Measurements from ENCODE around the gene SLC28A1. TPM values are rescaled to one million over a fixed set of nuclear protein-coding genes. Genes with fewer than 3 reads are reported as not detected.

SLC28A1 gene
- total RNA-seq, 4 donors from 2014 or later = not detected

GRCh38 chr15:84925906-84926305 lies 41.4 kb downstream of the SLC28A1 start:
- in situ Hi-C loops (cut with MboI; ENCODE audit: low pct_ligation_motif_present in 1 of 4, low pct_unique_long_range_greater_than_20kb in 1 of 4, low sequenced_read_pairs in 3 of 4) = no loop called here
- intact Hi-C loops (cut with DNase I; ENCODE audit: low total_unique reads) = loop anchor here (5.0 kb wide), 2 partner anchors 84 to 339 kb away; no protein-coding TSS in a partner anchor
- Histone ChIP-seq H3K9me3 (no peaks in the 10 kb centered on the region), H3K4me1 (peaks cover 0 to 25% (median 16%) of the 10 kb centered on the region in 4 donors), H3K27ac (no peak overlapping the region), H3K4me3 (no peak overlapping the region), H3K27me3 (no peaks in the 10 kb centered on the region), H3K36me3 (no peaks in the 10 kb centered on the region)
- no peak for DNase-seq
- WGBS, 2 donors (ENCODE audit: low coverage in 1 of 2) = 91 to 100% methylated on average over 1 of the region's 1 CpG
- no peak for TF ChIP-seq EP300 (IDR thresholded peaks at IDR 0.05; ENCODE audit: low read depth)
- no peak for TF ChIP-seq POLR2AphosphoS5 (IDR thresholded peaks at IDR 0.05)
- no peak for TF ChIP-seq CTCF (IDR thresholded peaks at IDR 0.05)
- no peak for TF ChIP-seq POLR2A (IDR thresholded peaks at IDR 0.05)

GRCh38 chr15:84926491-84927230 lies 42.2 kb downstream of the SLC28A1 start:
- DNase-seq = no peak
- H3K4me3 ChIP-seq = no peak overlapping the region
- H3K36me3 ChIP-seq = no peaks in the 10 kb centered on the region
- in situ Hi-C loops (cut with MboI; ENCODE audit: low pct_ligation_motif_present in 1 of 4, low pct_unique_long_range_greater_than_20kb in 1 of 4, low sequenced_read_pairs in 3 of 4) (no loop called here), intact Hi-C loops (cut with DNase I; ENCODE audit: low total_unique reads) (loop anchor here (5.0 kb wide), 2 partner anchors 84 to 339 kb away; no protein-coding TSS in a partner anchor)
- no peak overlapping the region for H3K27ac ChIP-seq
- WGBS, 2 donors (ENCODE audit: low coverage in 1 of 2) = 93% methylated on average over 3 of the region's 3 CpGs; no CpG with 5 or more reads in 1 of the 2 donors
- no peak for TF ChIP-seq EP300 (IDR thresholded peaks at IDR 0.05; ENCODE audit: low read depth)
- H3K9me3 ChIP-seq = no peaks in the 10 kb centered on the region
- H3K4me1 ChIP-seq = peaks cover 0 to 25% (median 16%) of the 10 kb centered on the region in 4 donors
- no peaks in the 10 kb centered on the region for H3K27me3 ChIP-seq

GRCh38 chr15:84928843-84929168 lies 44.3 kb downstream of the SLC28A1 start:
- DNase-seq = no peak
- intact Hi-C loops (cut with DNase I; ENCODE audit: low total_unique reads) (loop anchor here (5.0 kb wide), 2 partner anchors 87 to 342 kb away; no protein-coding TSS in a partner anchor), in situ Hi-C loops (cut with MboI; ENCODE audit: low pct_ligation_motif_present in 1 of 4, low pct_unique_long_range_greater_than_20kb in 1 of 4, low sequenced_read_pairs in 3 of 4) (no loop called here)
- peaks cover 0 to 25% (median 16%) of the 10 kb centered on the region in 4 donors for H3K4me1 ChIP-seq
- H3K9me3 ChIP-seq = no peaks in the 10 kb centered on the region
- 67 to 78% methylated on average over 3 to 6 of the region's 6 CpGs for WGBS, 2 donors (ENCODE audit: low coverage in 1 of 2)
- H3K27me3 ChIP-seq = no peaks in the 10 kb centered on the region
- H3K36me3 ChIP-seq = no peaks in the 10 kb centered on the region
- TF ChIP-seq EP300 (IDR thresholded peaks at IDR 0.05; ENCODE audit: low read depth) (no peak), CTCF (IDR thresholded peaks at IDR 0.05) (no peak), POLR2A (IDR thresholded peaks at IDR 0.05) (no peak), POLR2AphosphoS5 (IDR thresholded peaks at IDR 0.05) (no peak)
- no peak overlapping the region for H3K27ac ChIP-seq
- no peak overlapping the region for H3K4me3 ChIP-seq

GRCh38 chr15:84929795-84930603 lies 45.5 kb downstream of the SLC28A1 start:
- Histone ChIP-seq H3K36me3 (no peaks in the 10 kb centered on the region), H3K9me3 (no peaks in the 10 kb centered on the region), H3K4me3 (no peak overlapping the region), H3K27me3 (no peaks in the 10 kb centered on the region), H3K27ac (peak overlapping the region in 2 of 4 donors; percentile 14 to 39), H3K4me1 (peaks cover 0 to 17% (median 12%) of the 10 kb centered on the region in 4 donors)
- intact Hi-C loops (cut with DNase I; ENCODE audit: low total_unique reads) (loop anchor here (5.0 kb wide), 2 partner anchors 88 to 343 kb away; no protein-coding TSS in a partner anchor), in situ Hi-C loops (cut with MboI; ENCODE audit: low pct_ligation_motif_present in 1 of 4, low pct_unique_long_range_greater_than_20kb in 1 of 4, low sequenced_read_pairs in 3 of 4) (no loop called here)
- no peak for TF ChIP-seq POLR2A (IDR thresholded peaks at IDR 0.05)
- no peak for TF ChIP-seq CTCF (IDR thresholded peaks at IDR 0.05)
- TF ChIP-seq POLR2AphosphoS5 (IDR thresholded peaks at IDR 0.05) = peak in 2 of 3 donors; percentile 25 to 65
- WGBS, 2 donors (ENCODE audit: low coverage in 1 of 2) = 56 to 67% methylated on average over 2 to 5 of the region's 5 CpGs
- peak; percentile 85 for DNase-seq
